Transverse colon (tissue), 4 donors: Measurements from ENCODE around the gene CARMIL3. TPM values are rescaled to one million over a fixed set of nuclear protein-coding genes. Genes with fewer than 3 reads are reported as not detected.

Experiments used
- DNase-seq: peaks from one replicate; pipeline ENCODE4 v3.0.0-alpha.2; 2019
- H3K27ac ChIP-seq, 4 donors: fragments of 200-600 bp; sonication (generic); 2 replicates each; pipeline ENCODE4 v1.5.1; 2016 to 2018; ENCODE audit warnings: inconsistent platforms in 4 of 4
- H3K27me3 ChIP-seq: fragments of 200-600 bp; sonication (generic); 2 replicates; pipeline ENCODE4 v1.5.1; 2017; ENCODE audit warnings: inconsistent platforms
- H3K36me3 ChIP-seq, 4 donors: fragments of 200-600 bp; sonication (generic); 2 replicates each; pipeline ENCODE4 v1.5.1; 2017 to 2019; ENCODE audit warnings: inconsistent platforms in 4 of 4
- H3K4me1 ChIP-seq, 4 donors: fragments of 200-600 bp; sonication (generic); 2 replicates each; pipeline ENCODE4 v1.5.1; 2017 to 2020; ENCODE audit warnings: inconsistent platforms in 4 of 4
- H3K4me3 ChIP-seq, 4 donors: fragments of 200-600 bp; sonication (generic); 1 replicate in 1 of 4; 2 replicates in 3 of 4; pipeline versions ENCODE4 v1.5.1 to v1.6.1; 2017 to 2019; ENCODE audit warnings: inconsistent platforms in 4 of 4
- H3K9me3 ChIP-seq, 2 donors: fragments of 200-600 bp; sonication (generic); 2 replicates each; pipeline ENCODE4 v1.5.1; 2017 to 2019; ENCODE audit warnings: inconsistent platforms in 2 of 2
- EP300 ChIP-seq: sonication (generic); formaldehyde crosslinking; IDR thresholded peaks from one replicate; pipeline ENCODE4 v1.6.1; 2017; ENCODE audit warnings: antibody characterized with exemption, low read depth
- POLR2A ChIP-seq: fragments of 450-650 bp; IDR thresholded peaks from one replicate; pipeline ENCODE4 v1.6.1; 2016; ENCODE audit warnings: antibody characterized with exemption, mild to moderate bottlenecking, moderate library complexity
- POLR2AphosphoS5 ChIP-seq, 3 donors: sonication (generic); formaldehyde crosslinking; IDR thresholded peaks; one replicate each; pipeline ENCODE4 v1.6.1; 2016; ENCODE audit warnings: antibody characterized with exemption in 3 of 3
- WGBS, 2 donors: methylation state at CpG; one replicate each; pipeline ENCODE4 v1.1.5; 2018; ENCODE audit warnings: low coverage in 1 of 2; 5-methylcytosine and 5-hydroxymethylcytosine counted together
- in situ Hi-C, 4 donors: fragments of 200-750 bp; cut with MboI; loops; one replicate each; pipeline versions ENCODE4 v1.15.0 to v1.15.1; 2017; ENCODE audit warnings: low sequenced_read_pairs in 3 of 4, low pct_ligation_motif_present in 1 of 4, low pct_unique_long_range_greater_than_20kb in 1 of 4
- intact Hi-C: fragments of 100-400 bp; cut with DNase I; formaldehyde crosslinking; loops from one replicate; pipeline ENCODE4 v1.15.1; 2023; ENCODE audit warnings: low total_unique reads
- total RNA-seq, 4 donors: library from RNA; depleted of rRNA; stranded (reverse); fragments of >200 nt; gene quantifications; one replicate each; pipeline ENCODE4 v1.1.0, GENCODE V29; 2016
- TF ChIP-seq, protein P1 (sequence below), 5 experiments: fragments of 200-600 bp in 3 of 5; fragments of 450-650 bp in 2 of 5; sonication (generic) in 3 of 5; IDR thresholded peaks; 1 replicate in 2 of 5; 2 replicates in 3 of 5; pipeline ENCODE4 v1.5.1; 2016 to 2017; ENCODE audit warnings: antibody characterized with exemption in 5 of 5, inconsistent platforms in 3 of 5, mild to moderate bottlenecking in 2 of 5, moderate library complexity in 1 of 5

CARMIL3 gene
- total RNA-seq, 4 donors from 2014 or later = 0.20 to 4.1 (median 3.0) TPM

DNA sequence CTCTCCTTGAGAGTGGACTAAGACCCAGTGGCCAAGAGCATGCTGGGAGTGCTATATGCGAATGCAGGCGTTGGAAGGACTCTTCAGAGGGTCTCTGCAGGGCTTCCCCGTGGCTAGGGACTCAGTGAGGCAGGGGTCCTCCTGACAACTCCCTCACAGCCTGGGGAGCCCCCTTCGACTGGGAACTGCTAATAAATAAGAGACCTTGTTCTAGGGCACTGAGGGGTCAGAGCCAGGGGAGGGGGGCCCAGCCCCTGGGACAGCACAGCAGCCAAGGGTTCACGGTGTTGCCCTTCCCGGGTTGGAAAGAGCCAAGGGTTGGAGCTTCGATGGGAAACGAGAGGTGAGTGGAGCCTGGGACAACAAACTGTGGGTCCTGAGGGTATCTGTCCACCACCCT, 13.6 kb downstream of the CARMIL3 start:
- no peak for DNase-seq
- H3K36me3 ChIP-seq = no peaks in the 10 kb centered on the region
- intact Hi-C loops (no loop called here), in situ Hi-C loops (no loop called here)
- peaks cover 6 to 37% (median 20%) of the 10 kb centered on the region in 4 donors for H3K4me1 ChIP-seq
- TF ChIP-seq, protein P1, sequence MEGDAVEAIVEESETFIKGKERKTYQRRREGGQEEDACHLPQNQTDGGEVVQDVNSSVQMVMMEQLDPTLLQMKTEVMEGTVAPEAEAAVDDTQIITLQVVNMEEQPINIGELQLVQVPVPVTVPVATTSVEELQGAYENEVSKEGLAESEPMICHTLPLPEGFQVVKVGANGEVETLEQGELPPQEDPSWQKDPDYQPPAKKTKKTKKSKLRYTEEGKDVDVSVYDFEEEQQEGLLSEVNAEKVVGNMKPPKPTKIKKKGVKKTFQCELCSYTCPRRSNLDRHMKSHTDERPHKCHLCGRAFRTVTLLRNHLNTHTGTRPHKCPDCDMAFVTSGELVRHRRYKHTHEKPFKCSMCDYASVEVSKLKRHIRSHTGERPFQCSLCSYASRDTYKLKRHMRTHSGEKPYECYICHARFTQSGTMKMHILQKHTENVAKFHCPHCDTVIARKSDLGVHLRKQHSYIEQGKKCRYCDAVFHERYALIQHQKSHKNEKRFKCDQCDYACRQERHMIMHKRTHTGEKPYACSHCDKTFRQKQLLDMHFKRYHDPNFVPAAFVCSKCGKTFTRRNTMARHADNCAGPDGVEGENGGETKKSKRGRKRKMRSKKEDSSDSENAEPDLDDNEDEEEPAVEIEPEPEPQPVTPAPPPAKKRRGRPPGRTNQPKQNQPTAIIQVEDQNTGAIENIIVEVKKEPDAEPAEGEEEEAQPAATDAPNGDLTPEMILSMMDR (IDR thresholded peaks at IDR 0.05) = no peak
- TF ChIP-seq EP300 (no peak), POLR2A (no peak), POLR2AphosphoS5 (IDR thresholded peaks at IDR 0.05) (no peak)
- H3K27me3 ChIP-seq = no peaks in the 10 kb centered on the region
- no peak overlapping the region for H3K4me3 ChIP-seq
- 73 to 100% methylated on average over 4 to 8 of the region's 8 CpGs for WGBS, 2 donors
- no peak overlapping the region for H3K27ac ChIP-seq
- no peaks in the 10 kb centered on the region for H3K9me3 ChIP-seq

DNA sequence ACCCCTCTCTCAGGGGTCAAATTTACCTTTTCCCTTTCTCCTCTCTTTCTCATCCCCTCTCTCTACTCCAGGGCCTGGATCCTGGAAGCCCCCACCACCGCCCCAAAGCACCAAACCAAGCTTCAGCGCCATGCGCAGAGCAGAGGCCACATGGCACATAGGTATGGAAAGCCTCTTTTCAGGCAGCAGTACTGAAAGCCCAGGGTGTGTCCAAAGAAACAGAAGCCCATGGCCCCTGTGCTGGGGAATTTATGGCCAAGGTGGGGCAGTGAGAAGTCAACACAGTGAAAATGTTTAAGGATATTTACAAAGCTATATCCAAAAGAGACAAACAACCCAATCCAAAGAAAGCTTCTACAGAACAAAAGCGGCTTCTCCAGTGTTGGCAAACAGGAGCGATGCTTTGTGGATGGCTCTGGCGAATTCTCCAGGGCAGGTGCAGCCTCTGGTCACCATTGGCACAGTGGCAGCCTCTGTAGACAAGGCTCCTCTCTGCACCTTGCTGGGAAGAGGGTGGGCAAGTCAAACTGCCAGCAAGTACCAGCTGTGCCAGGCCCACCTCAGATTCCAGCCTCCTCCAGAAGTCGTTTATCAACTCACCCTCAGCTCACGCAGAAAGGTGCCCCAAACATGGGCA, 14.8 kb downstream of the CARMIL3 start:
- Histone ChIP-seq H3K27ac (peak overlapping the region; percentile 41 to 75 (median 60)), H3K9me3 (no peaks in the 10 kb centered on the region), H3K4me1 (peaks cover 6 to 36% (median 19%) of the 10 kb centered on the region in 4 donors), H3K27me3 (no peaks in the 10 kb centered on the region), H3K4me3 (no peak overlapping the region), H3K36me3 (no peaks in the 10 kb centered on the region)
- in situ Hi-C loops (no loop called here), intact Hi-C loops (no loop called here)
- WGBS, 2 donors = 56 to 85% methylated on average over 4 to 8 of the region's 8 CpGs
- DNase-seq = peak; percentile 68
- peak in 1 of 3 donors; percentile 5 for TF ChIP-seq POLR2AphosphoS5 (IDR thresholded peaks at IDR 0.05)
- TF ChIP-seq POLR2A = no peak
- no peak for TF ChIP-seq EP300
- TF ChIP-seq, protein P1 (IDR thresholded peaks at IDR 0.05) = no peak

DNA sequence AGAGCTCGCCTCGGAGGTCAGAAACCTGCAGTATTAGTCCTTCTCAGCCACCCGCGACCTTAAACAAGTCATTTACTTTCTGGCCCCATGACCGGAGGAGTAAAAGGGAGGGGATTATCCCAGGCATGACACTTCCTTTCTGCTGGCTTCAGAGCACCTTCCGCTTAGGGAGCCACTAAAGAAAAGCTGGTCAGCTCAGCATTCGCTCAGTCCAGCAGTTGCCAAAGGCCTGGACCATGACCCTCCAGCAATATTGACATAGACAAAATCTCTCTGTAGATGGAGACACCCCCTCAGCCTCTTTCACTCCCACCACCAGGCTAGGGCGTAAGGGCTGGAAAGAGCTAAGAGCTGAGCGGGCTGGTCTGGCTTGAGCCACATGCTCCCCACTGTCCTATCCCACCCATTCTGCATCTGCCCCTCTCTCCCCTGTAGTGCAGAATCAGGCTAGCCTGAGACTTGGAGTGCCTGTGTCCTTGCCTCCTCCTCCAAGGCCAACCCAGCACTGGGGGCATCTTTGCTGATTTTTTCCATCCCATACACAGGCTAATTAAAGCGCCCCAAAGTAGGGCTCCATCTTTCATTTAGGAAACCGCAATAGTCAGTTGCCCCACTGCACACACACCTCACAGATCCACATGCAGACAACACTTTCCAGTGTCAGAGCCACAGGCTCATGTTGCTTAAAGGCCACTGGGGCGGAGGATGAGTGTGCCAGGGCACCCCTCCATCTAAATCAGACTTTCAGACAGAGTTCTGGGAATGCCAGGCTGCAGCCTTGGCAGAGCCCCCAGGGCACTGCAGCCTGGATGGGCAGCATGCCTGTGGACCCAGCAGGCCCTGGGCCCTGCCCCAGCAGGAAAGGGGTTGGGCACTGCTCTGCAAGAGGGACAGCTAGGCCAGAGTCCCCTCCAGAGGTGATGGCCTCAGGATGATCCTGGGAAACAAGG, 15.6 kb downstream of the CARMIL3 start:
- Histone ChIP-seq H3K27me3 (peaks cover 4% of the 10 kb centered on the region), H3K9me3 (no peaks in the 10 kb centered on the region), H3K4me1 (peaks cover 6 to 38% (median 22%) of the 10 kb centered on the region in 4 donors), H3K27ac (peak overlapping the region; percentile 41 to 75 (median 60)), H3K4me3 (no peak overlapping the region), H3K36me3 (no peaks in the 10 kb centered on the region)
- 71 to 87% methylated on average over 3 to 12 of the region's 12 CpGs for WGBS, 2 donors
- no peak for TF ChIP-seq EP300
- TF ChIP-seq POLR2AphosphoS5 (IDR thresholded peaks at IDR 0.05) = no peak
- TF ChIP-seq, protein P1 (IDR thresholded peaks at IDR 0.05) = no peak
- TF ChIP-seq POLR2A = no peak
- in situ Hi-C loops = no loop called here
- no peak for DNase-seq
- intact Hi-C loops = no loop called here

DNA sequence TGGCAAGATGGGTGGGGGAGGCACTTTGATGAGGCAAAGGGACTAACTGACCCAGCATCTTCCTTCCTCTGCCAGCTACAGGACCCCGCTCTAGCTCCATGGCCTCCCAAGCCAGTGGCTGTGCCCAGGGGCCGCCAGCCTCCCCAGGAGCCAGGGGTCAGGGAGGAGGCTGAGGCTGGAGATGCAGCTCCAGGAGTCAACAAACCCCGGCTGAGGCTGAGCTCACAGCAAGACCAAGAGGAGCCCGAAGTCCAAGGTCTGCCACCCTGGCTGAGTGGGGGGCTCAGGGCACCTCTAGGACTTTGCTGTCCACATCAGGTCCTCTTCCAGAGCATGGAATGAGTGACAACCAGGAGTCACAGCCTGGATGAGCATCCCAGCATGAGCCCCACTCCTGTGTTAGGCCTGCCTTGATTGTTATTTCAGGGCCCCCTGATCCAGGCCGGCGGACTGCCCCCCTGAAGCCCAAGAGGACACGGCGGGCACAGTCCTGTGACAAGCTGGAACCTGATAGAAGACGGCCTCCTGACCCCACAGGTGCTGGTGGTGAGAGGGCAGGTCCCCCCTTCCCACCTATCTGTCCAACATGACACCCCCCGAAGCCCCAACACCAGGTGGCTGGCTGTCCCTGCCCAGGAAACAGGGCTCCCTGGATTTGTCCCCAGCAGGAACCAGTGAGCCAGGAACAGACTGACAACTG, 17.1 kb downstream of the CARMIL3 start:
- no peak for TF ChIP-seq POLR2AphosphoS5 (IDR thresholded peaks at IDR 0.05)
- TF ChIP-seq POLR2A = no peak
- no peak for TF ChIP-seq EP300
- TF ChIP-seq, protein P1 (IDR thresholded peaks at IDR 0.05) = no peak
- Histone ChIP-seq H3K36me3 (no peaks in the 10 kb centered on the region), H3K27ac (no peak overlapping the region), H3K4me1 (peaks cover 6 to 37% (median 19%) of the 10 kb centered on the region in 4 donors), H3K9me3 (no peaks in the 10 kb centered on the region), H3K27me3 (peaks cover 4% of the 10 kb centered on the region), H3K4me3 (no peak overlapping the region)
- in situ Hi-C loops = no loop called here
- intact Hi-C loops = no loop called here
- WGBS, 2 donors = 89% methylated on average over 8 of the region's 10 CpGs; no CpG with 5 or more reads in 1 of the 2 donors
- DNase-seq = no peak
